ENCODE data around the gene MRTFA.
"Not testable (repeated sequence)": the region's sequence is repeated elsewhere in the genome, so short reads cannot be mapped to it uniquely, and the experiment has no call there.

The MRTFA gene

GRCh38 chr22:40627612-40628011 lies 8.9 kb downstream of the MRTFA start:
- DNase-seq (ENCODE audit: low read depth): no peak

GRCh38 chr22:40626851-40627250 lies 9.7 kb downstream of the MRTFA start:
- DNase-seq (ENCODE audit: low read depth): no peak

GRCh38 chr22:40625794-40626193 lies 10.7 kb downstream of the MRTFA start:
- DNase-seq (ENCODE audit: low read depth): not testable (repeated sequence)

GRCh38 chr22:40625281-40625680 lies 11.2 kb downstream of the MRTFA start:
- not testable (repeated sequence) for DNase-seq (ENCODE audit: low read depth)

DNA sequence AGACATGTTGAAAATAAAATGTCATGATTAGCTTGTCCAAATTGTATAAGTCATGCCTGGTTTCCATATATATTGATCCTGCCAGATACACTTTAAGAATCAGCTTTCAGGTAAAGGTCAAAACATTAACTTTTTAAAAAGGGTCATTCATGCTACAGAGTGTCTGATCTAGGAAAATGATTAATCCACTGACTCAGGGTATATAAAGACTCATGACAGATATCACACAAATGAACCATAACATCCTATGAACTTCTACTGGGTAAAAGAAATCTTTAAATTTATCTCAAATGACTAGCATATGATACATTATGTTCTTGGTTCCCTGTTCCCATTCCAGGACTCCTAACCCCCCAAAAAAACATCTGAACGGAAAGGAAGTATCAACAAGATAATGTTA lies 11.7 kb downstream of the MRTFA start:
- no peak for DNase-seq (ENCODE audit: low read depth)

DNA sequence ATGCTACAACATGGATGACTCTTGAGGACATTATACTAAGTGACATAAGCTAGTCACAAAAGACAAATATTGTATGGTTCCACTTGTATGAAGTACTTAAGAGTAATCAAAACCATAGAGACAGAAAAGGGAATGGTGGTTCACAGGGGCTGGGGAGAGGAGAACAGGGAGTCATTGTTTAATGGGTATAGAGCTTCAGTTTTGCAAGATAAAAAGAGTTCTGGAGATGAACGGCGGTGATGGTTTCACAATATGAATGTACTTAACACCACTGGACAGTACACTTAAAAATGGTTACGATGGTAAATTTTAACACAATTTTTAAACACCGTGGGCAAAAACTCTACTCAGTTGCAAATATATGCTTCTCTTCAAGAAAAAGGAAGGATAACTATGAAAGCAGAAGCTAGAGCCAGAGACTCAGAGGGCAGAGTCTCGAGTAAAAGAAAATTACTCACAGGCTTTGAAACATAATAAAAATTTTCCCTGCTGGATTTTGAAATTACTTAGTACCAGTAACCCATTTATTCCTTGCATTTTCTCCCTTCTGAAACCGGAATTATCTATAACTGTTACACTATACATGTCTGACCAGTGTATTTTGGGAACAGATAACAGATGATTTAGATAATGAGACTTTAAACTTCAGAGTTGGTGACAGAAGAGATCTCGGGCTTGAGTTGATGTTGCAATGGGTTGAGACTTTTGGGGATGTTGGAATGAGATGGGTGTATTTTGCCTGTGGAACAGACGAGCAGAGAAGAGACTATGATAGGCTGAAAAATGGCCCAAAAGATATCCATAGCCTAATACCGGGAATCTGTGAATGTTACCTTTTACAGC lies 15.0 kb downstream of the MRTFA start:
- DNase-seq (ENCODE audit: low read depth): no peak

DNA sequence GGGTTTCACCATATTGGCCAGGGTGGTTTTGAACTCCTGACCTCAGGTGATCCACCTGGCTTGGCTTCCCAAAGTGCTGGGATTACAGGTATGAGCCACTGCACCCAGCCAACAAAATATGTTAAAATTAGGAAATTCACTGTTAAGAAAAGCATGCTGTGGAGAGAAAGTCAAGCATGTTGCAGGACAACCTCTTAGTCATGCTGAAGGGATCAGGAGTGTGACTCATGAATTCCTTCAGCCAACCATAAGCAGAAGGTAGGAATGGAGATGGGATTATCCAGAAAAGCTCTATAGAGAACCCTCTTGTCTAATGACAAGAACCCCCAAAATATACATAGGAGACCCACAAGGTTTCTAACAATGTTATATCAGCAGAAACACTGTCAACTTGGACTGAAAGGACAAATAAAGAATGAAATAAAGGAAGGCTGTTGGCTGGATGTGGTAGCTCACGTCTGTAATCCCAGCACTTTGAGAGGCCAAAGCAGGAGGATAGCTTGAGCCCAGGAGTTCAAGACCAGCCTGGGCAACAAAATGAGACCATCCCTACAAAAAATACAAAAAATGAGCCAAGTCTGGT lies 16.0 kb downstream of the MRTFA start:
- DNase-seq (ENCODE audit: low read depth): no peak

- no peak for DNase-seq (ENCODE audit: low read depth)
Measured at GRCh38 chr22:40618400-40618799, 18.1 kb downstream of the MRTFA start.

DNA sequence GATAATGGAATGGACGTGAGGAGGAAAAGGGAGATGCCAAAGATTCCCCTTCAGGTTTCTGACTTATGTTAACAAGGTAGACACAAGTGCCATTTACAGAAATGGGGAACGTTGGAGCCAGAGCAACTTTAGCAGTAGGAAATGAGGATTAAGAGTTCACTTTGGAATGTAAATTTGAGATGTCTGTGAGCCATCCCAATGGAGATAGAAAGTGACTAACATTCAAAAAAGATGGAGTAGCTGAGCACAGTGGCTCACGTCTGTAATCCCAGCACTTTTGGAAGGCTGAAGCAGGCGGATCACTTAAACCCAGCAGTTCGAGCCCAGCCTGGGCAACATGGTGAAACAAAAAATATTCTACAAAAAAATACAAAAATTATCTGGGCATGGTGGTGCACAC lies 19.9 kb downstream of the MRTFA start:
- no peak for DNase-seq (ENCODE audit: low read depth)

DNA sequence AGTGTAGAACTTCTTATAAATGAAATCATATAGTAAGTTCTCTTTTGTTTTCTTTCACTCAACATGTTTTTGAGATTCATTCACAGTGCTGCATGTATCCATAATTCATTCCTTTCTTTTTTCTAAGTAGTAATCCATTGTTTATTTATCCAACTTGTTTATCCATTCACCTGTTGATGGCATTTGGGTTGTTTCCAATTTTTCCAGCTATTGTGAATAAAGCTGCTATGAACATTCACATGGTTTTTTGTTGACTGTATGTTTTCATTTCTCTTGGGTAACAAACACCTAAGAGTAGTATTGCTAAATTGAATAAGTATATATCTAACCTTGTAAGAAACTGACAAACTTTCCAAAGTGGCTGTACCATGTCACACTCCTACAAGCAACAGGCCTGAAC lies 23.5 kb downstream of the MRTFA start:
- no peak for DNase-seq (ENCODE audit: low read depth)

- no peak for DNase-seq (ENCODE audit: low read depth)
Measured at GRCh38 chr22:40612291-40612751, 24.2 kb downstream of the MRTFA start.

- DNase-seq (ENCODE audit: low read depth): no peak
Measured at GRCh38 chr22:40611606-40612005, 24.9 kb downstream of the MRTFA start.

GRCh38 chr22:40610329-40610850 lies 26.1 kb downstream of the MRTFA start:
- DNase-seq (ENCODE audit: low read depth): no peak

- DNase-seq (ENCODE audit: low read depth): no peak
Measured at GRCh38 chr22:40609216-40609615, 27.3 kb downstream of the MRTFA start.

DNA sequence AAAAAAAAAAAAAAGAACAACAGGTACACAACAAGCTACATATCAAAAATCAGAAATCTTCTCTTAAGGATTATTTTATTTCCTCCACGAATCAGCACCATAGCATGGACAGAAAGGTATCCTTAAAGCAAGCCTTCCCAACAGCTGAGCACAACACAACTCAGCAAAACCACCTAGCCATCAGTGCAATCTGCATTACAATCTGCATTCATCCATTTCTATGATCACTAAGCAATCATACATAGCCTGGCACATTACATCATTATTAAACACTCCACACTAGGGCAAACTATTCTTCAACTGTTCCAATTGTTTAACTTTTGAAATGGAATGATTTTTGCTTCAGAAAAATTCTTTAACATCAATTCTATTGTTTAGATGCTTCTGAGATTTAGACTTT lies 29.0 kb downstream of the MRTFA start:
- DNase-seq (ENCODE audit: low read depth): no peak

DNA sequence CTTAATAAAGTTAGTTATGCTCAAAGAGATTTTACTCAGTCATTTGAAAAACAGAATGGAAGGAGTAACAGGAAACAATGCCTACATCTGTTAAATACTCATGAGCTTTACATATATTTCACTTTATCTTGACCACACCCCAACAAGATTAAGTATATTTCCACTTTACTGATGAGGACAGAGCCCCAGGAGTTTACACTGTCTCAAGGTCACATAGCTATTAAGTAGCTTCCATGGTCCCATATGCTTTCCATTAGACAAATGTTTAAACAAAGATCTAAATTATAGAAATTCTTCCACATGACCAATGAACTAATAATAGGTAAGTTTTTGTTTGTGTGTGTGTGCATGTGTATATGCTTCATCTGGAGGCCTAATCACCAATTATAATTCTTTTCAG lies 30.2 kb downstream of the MRTFA start:
- no peak for DNase-seq (ENCODE audit: low read depth)

DNA sequence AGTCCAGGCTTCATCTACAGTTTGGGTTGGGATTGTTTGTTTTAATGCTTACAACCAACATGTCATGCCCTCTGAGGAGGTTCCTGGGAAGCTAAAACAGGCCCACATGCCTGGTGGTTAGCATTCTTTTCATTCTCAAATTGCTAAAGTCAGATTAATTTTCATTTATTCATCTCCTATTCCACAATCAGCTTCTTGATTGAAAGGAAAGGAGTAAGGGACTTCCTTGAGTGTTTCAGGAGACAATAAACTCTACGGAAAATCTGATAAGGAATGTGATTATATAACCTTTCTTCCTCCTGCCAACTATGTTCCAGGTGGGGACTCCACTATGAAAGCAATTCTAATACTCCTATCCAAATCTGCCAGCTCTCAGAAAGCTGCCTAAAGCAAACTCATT lies 30.8 kb downstream of the MRTFA start:
- DNase-seq (ENCODE audit: low read depth): no peak

DNA sequence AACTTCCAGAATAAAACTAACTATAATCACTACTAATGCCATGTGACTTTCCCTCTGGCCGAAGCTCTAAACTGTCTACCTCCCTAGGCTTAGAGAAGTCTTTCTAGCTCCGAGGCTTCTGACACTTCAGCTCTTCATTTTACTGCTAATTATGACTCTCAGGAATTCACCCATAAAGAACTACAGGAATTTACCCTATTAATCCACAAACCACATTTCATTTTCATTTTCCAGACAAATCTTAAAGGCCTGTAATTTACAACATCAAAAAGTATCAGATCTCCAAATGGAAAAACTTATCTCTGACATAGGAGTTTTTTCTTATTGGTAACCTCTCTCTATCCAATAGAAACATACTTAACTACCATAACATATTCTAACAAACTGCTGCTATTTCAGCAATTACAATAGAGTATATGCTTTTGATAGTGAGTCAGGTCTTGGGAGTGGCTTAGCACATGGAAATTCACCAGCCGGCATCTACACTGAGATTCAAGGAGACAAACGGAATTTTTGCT lies 33.4 kb downstream of the MRTFA start:
- DNase-seq (ENCODE audit: low read depth): no peak

DNA sequence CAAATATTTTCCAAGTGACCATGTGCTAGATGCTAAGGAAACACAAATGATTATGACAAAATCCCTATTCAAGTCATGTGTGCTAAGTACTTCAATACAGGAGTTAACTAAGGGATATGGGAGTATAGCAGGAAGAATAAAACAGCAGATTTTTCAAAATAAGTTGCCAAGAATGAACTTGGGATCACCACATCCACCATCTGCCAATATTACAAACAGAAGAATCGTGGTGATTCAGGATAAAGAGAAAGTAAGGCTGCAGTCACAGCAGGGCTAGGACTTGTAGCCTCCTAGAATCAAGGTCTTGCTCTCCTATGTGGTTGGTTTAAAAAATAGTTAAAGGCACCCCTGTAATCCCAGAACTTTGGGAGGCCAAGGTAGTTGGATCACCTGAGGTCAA lies 34.3 kb downstream of the MRTFA start:
- DNase-seq (ENCODE audit: low read depth): no peak

DNA sequence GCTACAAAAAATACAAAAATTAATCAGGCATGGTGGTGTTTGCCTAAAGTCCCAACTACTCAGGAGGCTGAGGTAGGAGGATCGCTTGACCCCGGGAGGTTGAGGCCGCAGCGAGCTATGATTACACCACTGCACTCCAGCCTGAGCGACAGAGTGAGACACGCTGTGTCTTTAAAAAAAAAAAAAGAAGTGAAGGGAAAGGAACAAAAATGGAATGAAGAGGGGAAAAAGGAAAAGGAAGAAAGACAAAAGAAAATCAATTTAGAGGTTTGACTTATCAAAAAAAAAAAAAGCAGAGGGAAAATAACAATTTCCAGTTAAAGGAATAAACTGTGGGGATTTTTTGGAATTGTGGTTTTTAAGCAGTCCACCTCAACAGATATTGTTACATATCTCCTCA lies 36.8 kb downstream of the MRTFA start:
- DNase-seq (ENCODE audit: low read depth): no peak

DNA sequence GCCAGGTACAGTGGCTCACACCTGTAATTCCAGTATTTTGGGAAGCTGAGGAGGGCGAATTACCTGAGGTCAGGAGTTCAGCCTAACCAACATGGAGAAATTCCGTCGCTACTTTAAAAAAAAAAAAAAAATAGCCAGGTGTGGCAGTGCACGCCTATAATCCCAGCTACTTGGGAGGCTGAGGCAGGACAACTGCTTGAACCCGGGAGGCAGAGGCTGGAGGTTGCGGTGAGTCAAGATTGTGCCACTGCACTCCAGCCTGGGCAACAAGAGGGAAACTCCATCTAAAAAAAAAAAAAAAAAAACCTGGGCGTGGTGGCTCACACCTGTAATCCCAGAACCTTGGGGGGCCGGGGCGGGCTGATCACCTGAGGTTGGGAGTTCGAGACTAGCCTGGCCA lies 37.8 kb downstream of the MRTFA start:
- DNase-seq (ENCODE audit: low read depth): not testable (repeated sequence)

GRCh38 chr22:40597526-40598430 lies 38.7 kb downstream of the MRTFA start:
- no peak for DNase-seq (ENCODE audit: low read depth)

Measured in activated T-helper 1 cell treated with Interleukin-2 at 50 U/mL for 16 hours (primary cell).